Mucosa of gallbladder (tissue), 1 donor: Measurements from ENCODE around the gene OS9. TPM values are rescaled to one million over a fixed set of nuclear protein-coding genes. Genes with fewer than 3 reads are reported as not detected.

Experiments
- DNase-seq: peaks from one replicate; pipeline ENCODE4 v3.0.0-alpha.2; 2020; ENCODE audit warnings: low spot score
- total RNA-seq: library from RNA; stranded (reverse); gene quantifications from one replicate; pipeline ENCODE4 v1.2.1, GENCODE V29; 2021
- donor health status: DM: no; HTN: no; CAD: no.

Gene OS9
- total RNA-seq, 1 donor from 2014 or later, result 249 TPM

GRCh38 chr12:57735952-57736740 is 42.2 kb downstream of the OS9 start:
- no peak for DNase-seq

DNA sequence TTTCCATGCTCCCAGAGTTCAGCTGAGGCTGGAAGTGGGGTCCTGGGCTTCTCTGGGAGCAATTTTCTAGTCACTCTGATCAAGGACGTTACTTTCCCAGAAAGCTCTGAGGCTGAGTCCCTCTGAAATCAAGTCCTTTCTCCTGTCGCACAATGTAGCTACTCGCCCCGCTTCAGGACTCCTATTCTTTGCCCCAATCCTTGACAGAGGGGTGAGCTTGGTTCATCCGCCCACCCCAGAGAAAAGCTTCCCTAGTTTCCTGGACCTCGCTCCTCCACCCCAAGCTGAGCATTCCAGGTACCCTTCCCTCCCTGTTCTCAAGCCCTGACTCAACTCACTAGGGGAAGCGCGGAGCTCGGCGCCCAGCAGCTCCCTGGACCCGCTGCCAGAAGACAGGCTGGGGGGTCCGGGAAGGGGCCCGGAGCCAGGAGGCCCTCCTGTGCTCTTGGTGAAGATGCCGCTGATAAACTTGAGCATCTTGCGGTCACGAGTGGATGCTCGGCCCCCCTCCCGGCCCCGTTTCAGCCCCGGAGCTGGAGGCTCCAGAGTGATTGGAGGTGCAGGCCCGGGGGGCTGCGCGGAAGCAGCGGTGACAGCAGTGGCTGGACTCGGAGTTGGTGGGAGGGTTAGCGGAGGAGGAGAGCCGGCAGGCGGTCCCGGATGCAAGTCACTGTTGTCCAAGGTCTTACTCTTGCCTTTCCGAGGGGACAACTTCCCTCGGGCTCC is 43.0 kb downstream of the OS9 start:
- DNase-seq, result no peak

DNA sequence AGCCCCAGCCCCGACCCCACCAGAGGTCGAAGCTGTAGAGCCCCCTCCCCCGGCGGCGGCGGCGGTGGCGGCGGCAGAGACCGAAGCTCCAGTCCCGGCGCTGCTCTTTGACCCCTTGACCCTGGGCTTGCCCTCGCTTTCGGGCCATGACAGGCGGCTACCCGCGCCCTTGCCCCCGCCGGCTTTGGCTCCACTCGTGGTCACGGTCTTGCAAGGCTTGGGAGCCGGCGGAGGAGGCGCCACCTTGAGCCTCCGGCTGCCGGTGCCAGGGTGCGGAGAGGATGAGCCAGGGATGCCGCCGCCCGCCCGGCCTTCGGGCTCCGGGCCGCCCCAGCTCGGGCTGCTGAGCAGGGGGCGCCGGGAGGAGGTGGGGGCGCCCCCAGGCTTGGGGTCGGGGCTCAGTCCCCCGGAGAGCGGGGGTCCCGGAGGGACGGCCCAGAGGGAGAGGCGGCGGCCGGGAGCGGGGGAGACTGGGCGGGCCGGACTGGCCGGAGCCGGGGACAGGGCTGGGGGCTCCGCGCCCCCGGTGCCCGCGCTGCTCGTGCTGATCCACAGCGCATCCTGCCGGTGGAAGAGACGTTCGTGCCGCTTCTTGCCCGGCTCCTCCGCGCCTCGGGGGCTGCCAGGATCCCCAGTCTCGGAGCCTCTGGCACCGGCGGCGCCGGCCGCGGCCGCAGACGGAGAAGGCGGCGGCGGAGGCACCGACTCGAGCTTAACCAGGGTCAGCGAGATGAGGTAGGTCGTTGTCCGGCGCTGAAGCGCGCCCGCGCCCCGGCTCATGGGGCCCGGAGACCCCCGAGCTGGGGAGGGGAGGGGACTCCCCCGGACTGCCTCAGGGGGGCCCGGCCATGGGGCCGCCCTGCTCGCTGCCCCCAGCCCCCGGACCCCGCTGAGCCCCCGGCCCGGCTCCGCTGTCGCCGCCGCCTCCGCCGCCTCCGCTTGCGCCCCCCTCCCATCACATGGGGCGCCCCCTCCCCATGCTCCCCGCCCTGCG is 43.8 kb downstream of the OS9 start:
- DNase-seq, result no peak

- DNase-seq, result no peak
Measured at GRCh38 chr12:57738661-57739237, 44.8 kb downstream of the OS9 start, which contains the start of gene AGAP2. Gene AGAP2 (minus strand): TSS chr12:57738742. CDS start chr12:57738246, 496 bp downstream.

DNA sequence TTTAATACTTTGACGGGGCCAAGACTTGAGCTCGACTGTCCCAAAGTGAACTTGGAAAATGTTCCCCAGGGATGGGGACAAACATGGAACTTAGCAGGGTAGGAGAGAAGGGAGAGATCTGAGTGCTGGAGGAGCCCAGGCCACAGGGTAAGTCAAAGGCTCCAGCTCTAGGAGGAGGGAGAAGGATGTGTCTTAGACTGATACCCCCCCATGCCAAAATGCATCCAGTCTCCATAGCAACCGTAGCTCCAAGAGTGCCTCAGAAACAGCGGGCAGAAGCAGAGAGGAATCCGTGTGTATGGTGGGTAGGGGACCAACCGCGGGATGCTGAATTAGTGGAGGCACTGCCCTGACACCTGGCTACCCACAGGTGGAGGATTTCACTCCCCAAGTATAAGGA is 45.5 kb downstream of the OS9 start:
- DNase-seq, result no peak

DNA sequence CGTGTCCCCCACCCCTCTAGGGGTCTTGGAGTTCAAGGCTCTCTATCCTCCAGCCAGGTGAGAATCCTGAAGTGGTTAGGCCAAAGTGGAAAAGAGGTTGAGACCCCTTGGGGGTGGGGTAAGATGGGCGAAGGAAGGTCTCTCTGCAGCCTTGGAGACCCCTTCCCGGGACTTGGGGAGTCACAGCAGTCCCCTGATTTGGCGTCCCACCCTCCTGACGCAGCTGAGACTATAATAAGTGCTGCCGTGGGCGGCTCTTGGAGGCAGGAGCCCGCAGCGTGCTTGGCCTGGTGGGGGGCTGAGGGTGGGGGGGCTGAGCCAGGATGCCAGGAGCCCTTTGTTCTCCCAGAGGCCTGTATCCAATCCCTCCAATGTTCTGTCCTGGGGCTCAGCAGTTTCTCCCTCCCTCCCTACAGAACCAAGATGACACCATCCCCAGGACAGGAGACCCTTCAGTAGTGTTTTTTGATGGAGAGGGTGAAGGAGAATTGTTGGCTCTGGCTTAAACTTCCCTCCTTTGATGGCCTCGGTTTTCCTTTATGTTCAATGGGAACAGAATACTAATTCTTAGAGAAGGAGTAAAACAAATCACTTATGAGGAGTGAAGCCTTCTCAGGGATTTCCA is 46.1 kb downstream of the OS9 start:
- no peak for DNase-seq

DNA sequence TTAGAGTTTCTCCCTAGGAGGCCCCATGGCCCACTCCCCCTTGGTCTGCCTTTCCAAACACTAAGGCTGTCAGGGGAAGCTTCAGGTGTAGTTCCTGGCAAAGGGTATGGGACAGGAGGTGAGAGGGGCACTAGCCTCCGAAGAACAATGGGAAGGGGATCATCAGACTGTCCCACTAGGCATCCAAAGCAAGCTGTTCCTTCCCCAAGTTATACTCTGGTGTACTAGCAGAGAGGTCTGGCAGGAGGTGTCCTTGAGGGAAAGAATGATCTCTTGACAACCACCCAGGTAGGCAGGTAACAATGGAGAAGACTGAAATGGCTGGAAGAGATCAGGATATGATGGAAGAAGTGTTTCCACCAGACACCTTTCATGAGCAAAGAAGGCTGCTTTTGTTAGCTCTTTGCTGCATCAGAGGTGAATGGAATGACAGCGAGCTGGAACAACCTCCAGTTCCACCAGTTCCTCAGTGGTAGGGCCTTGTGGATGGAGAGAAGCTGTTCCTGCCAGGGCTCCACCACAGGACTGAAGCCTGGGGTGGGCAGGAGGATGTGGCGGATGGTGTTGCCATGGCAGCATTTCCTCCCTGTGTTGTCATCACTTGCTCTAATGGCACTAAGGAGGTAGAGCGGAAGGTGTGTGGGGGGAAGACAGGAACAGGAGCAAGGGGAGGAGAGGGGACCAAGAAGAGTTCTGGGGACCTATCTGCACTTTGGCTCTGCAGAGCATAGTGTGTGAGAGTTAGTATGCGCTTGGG is 46.9 kb downstream of the OS9 start:
- DNase-seq, result no peak

- DNase-seq, result no peak
Measured at GRCh38 chr12:57741413-57741789, 47.5 kb downstream of the OS9 start.

GRCh38 chr12:57741844-57742738 is 48.2 kb downstream of the OS9 start:
- DNase-seq, result no peak

GRCh38 chr12:57743769-57744168 is 49.8 kb downstream of the OS9 start:
- no peak for DNase-seq

DNA sequence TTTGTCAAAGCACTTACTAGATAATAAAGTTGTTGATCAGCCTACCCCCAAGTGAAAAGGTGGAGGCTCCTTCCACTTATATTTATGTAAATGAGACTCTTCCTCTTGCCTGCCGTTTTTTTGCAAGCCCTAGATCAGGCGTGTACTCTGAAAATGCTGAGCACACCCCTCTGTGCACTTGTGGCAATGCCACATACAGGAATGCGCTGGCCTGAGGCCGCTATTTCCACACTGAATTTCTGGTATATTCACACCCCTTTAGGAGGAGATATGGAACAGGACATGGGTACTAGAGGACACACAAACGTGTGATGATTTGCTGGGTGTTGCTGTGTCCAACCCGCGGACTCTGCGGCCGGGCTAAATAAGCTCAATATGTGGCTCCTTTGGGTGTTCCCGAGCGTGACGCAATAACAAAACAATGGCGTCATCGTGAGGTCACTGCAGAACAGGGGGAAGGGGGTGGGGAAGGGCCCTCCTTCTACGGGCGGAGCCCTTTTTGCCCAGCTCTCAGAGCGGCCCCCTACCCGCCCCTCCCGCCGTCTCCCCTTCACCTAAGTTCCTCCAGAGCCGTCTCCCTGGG is 50.4 kb downstream of the OS9 start:
- peak; percentile 61 for DNase-seq

DNA sequence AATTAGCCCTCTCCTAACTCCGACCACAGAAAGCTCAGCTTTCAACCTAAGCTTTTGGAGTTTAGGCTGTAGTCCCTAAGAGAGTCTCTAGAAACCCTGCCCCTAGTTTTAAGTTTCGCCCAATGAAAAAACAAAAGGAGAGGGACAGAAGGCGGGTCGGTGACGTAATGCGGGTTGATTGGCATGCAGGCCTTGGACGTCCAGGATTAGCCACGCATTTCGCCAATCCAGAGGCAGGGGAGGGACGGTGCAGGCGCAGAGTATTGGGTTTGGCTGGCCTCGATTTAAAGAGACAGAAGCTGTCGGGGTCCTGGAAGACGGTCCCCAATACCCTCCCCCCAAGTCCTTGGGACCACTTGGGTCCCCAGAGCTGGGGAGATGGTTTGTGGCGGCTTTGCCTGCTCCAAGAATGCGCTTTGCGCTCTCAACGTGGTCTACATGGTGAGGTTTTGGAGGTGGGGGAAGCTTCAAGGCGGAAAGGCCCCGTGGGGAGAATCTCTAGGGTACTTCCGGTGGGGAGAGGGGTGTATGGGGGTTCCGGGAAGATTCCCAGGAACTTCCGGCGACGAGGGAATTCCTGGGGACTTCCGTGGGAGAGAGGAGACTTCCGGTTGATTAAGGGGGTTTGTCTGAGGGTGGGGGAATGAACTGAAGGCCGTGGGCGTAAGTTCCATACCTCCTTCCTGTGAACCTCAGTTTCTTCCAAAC is 51.0 kb downstream of the OS9 start, which contains the start of gene TSPAN31:
Gene TSPAN31 (plus strand): TSS at position 263 of the 708 bp plus-strand sequence. CDS start 116 bp downstream, at position 379.
- peak; percentile 97 for DNase-seq

DNA sequence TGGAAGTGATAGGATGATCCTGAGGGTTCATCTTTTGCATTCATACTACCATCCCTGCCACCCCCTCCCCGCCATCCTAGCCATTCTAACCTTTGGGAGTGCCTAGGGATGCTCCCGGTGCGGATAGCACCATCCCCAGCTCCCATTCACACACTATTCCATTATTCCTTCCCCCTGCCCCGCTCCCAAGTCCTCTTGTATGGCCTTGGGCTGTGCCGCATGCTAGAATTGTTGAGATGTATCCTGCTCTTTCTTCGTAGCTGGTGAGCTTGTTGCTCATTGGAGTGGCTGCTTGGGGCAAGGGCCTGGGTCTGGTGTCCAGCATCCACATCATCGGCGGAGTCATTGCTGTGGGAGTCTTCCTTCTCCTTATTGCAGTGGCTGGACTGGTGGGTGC is 51.6 kb downstream of the OS9 start:
- no peak for DNase-seq

GRCh38 chr12:57746025-57746424 is 52.1 kb downstream of the OS9 start:
- DNase-seq, result no peak

GRCh38 chr12:57749061-57749460 is 55.1 kb downstream of the OS9 start:
- no peak for DNase-seq

GRCh38 chr12:57750561-57751431 is 56.9 kb downstream of the OS9 start:
- no peak for DNase-seq

DNA sequence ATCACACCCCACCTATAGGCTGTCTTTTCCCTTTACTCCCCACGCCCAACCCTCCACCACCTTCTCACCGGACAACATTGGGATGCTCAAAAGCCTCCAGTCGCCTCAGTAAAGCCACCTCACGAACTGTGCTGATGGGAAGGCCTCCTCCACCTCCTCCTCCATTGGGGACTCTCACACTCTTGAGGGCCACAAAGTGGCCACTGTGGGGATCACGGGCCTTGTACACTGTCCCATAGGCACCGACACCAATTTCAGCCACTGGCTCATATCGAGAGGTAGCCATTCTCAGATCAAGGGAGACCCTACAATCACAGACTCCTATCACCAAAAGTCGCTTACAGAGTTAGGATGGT is 57.5 kb downstream of the OS9 start:
- no peak for DNase-seq
